Ecto neural progenitor cell (in vitro differentiated cells): ENCODE measurements around the gene FOXP1.
"Not testable (repeated sequence)": the region's sequence is repeated elsewhere in the genome, so short reads cannot be mapped to it uniquely, and the experiment has no call there.

Experiments used
- DNase-seq: peaks from one replicate; pipeline ENCODE4 v3.0.0-alpha.2; 2018; ENCODE audit warnings: low spot score

FOXP1 gene

DNA sequence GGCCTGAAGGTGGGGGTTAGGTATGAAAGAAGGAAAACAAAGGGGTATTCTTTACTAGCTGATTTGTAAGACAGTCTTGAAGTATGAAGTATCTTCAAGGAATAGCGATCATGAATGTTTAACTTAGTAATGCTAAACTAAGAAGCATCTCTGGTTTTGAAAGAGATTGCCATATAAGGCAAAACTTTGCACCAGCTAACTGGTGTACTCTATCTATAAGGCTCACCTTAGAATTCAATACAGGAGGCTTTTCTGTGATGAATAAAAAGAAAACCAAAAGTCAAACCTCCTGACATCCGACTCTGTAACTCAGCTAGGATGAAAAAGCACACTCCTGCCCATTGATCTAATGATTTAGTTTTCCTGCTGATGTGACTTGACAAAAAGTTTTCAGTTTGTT, 54.7 kb downstream of the FOXP1 start:
- no peak for DNase-seq

DNA sequence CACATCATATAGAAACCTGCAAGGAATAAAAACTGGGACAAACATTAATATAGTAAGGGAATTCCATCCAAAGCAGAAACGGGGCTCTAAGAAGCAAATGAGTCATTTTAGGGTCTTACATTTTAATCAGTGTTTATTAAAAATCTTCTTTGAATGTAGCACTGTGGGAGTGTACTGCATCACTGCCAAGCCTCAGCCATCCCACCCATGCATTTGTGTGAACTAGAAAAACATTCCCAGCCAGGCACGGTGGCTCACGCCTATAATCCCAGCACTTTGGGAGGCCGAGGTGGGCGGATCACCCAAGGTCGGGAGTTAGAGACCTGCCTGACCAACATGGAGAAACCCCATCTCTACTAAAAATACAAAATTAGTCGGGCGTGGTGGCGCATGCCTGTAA, 57.1 kb downstream of the FOXP1 start:
- not testable (repeated sequence) for DNase-seq

DNA sequence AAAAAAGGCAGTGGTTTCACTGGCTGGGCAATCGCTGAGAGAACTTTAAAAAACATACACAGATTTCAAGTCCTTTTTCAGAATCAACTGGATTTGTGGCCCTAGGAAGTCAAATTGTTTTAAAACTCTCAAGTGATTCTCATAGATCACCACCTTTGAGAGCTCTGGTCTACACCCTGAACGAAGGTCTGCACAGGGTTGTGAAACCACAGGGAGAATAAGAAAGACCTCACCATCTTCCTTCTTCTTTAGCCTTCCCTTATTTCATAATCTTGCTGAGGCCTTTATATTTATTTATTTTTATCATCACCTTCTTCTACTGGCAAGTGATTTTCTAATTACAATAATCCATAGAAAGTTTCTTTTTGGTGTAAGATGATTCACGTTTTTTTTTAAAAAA, 58.1 kb downstream of the FOXP1 start:
- DNase-seq = no peak

- no peak for DNase-seq
Observed at GRCh38 chr3:71524672-71525071, 58.9 kb downstream of the FOXP1 start.

- DNase-seq = no peak
Observed at GRCh38 chr3:71523628-71524027, 59.9 kb downstream of the FOXP1 start.

DNA sequence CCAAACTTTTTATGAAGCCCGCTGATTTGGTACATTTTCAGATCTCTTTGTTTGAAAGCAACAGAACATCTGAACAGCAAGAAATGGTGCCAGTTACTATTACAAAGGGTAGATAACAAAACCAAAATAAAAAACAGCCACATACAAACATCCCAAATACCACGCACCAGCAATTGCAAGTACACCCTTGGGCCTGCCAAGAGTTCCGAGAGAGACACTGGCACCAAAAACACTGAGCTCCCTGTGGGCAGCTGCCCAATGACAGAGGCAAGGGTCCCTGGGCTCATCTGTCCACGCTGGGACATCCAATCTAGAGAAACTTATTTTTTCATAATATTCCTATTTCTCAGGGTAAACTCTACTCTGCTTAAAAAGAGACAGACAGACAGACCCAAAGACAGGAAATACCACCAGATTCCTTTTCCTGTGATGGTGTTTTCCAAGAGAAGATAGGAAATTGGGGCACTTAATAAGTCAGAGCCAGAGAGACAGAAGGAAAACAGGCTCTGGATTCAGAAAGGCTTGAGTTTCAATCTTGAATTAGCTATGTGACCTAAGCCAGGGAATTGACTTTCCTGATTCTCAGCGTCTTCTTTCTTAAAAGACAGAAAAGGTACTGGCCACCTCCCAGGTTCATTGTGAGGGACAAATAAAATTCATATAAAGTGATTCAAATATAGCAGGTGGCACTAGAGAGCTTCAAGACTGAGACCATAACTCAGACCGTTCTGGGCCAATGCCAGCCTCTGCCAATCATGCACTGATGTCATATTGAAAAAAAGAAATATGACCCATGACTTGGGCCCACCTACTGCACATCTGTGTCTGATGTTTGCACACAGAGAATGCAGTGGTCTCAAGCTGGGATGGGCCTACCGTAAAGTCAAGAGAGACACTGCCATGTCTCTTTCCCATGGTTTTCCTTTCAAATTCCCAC, 61.3 kb downstream of the FOXP1 start:
- no peak for DNase-seq

GRCh38 chr3:71521021-71521352, 62.5 kb downstream of the FOXP1 start:
- no peak for DNase-seq

GRCh38 chr3:71520161-71521020, 63.1 kb downstream of the FOXP1 start:
- no peak for DNase-seq

- DNase-seq = no peak
Observed at GRCh38 chr3:71518089-71518488, 65.4 kb downstream of the FOXP1 start.

DNA sequence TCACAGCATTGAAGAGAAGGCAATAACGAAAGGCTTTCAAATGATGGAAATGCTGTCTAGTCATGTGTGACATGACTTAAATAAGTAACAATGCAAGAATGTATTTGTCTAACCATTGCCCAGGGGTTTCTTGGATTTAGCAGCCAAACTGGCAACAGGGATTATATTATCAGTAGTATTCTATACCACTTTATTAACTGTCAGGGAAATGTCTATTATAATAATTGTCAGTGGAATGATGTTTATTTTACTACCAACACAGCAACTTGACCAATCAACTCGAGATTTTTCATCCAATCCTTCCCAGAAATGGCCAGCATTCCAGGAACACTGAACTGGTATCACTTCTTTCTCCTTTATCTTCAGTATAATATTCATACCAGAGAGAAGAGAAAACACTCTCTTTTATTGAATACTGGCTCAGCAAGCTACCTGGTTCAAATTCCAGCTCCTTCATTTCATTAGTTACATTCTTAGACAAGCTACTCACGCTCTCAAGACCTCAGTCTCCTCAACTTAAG, 66.2 kb downstream of the FOXP1 start:
- DNase-seq = no peak

GRCh38 chr3:71515636-71516365, 67.7 kb downstream of the FOXP1 start:
- no peak for DNase-seq

- no peak for DNase-seq
Observed at GRCh38 chr3:71514621-71515020, 68.9 kb downstream of the FOXP1 start.

- no peak for DNase-seq
Observed at GRCh38 chr3:71513515-71513914, 70.0 kb downstream of the FOXP1 start.

GRCh38 chr3:71513081-71513480, 70.4 kb downstream of the FOXP1 start:
- DNase-seq = no peak

DNA sequence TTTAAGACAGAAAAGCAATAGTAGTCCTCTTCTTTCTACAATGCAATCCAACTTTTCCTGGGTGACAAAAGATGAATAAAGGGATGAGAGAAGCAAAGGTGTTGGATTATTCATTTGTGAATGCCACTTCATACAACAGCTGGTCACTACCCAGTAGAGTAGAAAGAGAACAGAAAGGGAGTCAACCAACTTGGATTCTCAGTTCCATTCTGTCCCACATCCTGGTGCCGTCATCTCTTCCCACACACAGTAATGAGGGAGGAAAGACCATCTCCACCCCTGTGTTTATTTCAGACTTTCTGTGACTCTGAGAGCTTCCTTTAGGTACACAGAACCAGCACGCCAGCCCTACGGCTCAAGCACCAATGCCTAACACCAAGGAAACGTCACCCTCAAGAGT, 71.0 kb downstream of the FOXP1 start:
- no peak for DNase-seq

DNA sequence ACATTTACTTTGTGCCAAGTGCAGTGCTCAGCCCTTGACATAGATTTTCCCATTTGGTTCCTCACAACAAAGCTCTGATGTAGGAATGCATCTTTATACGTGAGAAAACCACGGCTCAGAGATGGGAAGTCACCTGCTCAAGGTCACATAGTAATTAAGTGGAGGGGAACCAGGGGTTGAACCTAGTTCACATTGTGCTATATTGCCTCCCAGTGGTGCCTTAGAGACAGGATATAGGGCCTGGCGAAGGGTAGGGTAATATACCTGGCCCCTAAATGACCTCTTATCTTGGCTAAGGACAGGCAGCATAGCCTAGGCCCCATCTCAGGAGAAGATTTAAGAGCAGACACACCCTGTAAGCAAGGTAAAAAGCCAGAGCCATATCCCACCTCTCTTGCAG, 71.5 kb downstream of the FOXP1 start:
- DNase-seq = no peak

DNA sequence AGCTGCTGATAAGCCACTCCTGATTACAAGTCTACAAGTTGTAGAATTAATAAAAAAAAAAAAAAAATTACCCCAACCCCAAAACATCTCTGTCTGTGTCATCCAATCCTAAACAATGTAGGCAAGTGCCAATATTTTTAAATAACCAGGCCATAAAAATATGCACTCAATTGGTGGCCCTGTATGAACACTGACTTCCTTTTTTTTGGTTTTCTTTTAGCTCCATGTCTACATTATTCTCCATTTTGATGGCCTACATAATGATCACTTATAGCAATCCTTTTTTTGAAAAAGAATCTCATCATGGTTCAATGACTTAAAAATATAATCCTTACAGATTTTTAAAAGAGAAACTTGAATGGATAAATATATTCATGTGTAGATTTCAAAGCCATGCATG, 72.1 kb downstream of the FOXP1 start:
- no peak for DNase-seq

GRCh38 chr3:71511037-71511436, 72.5 kb downstream of the FOXP1 start:
- DNase-seq = no peak

DNA sequence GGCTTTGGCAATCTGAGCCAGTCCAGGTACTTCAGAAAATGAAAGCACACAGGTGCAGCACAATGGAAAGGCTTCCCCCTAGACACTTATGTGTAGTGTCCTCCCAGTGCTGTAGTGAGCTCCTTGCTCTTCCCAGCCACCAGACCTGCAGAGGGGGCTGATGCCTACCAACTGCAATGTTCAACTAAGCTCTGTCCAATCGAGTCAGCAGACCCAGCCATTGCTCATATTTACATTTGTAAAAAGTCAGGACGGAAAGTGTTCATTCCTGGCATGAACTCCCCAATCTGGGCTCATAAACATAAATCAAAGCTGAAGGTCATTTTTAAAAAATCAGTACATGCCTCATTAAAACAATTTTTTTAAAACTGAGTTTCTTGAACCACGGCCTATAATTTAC, 73.0 kb downstream of the FOXP1 start:
- DNase-seq = no peak

DNA sequence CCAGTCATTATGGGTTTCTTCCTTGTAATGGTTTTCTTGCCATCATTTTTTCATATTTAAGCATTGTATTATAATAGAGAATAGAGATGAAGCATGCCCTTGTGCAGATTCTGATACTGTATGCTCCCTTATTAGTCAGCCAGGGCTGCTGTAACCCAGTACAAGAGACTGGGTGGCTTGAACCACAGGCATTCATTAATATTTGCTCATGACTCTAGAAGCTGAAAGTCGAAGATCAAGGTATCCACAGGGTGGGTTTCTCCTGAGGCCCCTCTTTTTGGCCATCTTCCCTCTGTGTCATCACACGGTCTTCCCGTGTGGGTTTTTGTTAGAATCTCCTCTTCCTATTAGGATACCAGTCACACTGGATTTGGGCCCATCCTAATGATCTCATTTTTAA, 74.5 kb downstream of the FOXP1 start:
- no peak for DNase-seq

DNA sequence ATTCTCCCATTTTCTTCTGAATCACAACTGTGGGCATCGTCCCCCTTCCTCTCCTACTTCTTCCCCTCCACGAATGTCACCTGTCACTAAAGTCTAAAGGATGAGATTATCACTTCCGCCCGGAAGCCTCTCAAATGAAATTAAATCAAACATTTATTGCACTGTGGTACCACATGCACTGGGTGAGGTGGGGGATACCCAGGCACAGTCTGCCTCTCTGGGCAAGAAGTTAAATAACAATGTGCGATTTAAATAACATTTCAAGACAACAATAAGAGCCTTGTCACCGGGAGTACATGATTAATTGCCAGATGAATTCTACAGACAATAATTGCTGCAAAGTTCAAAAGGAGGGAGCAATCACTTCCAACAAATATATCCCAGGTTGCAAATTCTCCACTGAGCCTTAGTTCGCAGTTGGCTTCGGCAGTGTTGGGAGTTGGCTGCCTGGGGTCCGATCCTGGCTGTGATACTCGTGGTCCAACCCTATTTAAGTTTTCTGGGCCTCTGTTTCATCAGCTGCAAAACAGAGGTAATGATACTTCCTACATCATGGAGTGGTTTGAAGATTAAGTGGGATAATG, 77.7 kb downstream of the FOXP1 start:
- no peak for DNase-seq
